Suppressor macrophage treated with lipopolysaccharide for 4 hours (primary cell): ENCODE data around the gene PPARG.

Source experiments
- DNase-seq: peaks from one replicate; pipeline ENCODE4 v3.0.0-alpha.2; 2020

Gene PPARG

DNA sequence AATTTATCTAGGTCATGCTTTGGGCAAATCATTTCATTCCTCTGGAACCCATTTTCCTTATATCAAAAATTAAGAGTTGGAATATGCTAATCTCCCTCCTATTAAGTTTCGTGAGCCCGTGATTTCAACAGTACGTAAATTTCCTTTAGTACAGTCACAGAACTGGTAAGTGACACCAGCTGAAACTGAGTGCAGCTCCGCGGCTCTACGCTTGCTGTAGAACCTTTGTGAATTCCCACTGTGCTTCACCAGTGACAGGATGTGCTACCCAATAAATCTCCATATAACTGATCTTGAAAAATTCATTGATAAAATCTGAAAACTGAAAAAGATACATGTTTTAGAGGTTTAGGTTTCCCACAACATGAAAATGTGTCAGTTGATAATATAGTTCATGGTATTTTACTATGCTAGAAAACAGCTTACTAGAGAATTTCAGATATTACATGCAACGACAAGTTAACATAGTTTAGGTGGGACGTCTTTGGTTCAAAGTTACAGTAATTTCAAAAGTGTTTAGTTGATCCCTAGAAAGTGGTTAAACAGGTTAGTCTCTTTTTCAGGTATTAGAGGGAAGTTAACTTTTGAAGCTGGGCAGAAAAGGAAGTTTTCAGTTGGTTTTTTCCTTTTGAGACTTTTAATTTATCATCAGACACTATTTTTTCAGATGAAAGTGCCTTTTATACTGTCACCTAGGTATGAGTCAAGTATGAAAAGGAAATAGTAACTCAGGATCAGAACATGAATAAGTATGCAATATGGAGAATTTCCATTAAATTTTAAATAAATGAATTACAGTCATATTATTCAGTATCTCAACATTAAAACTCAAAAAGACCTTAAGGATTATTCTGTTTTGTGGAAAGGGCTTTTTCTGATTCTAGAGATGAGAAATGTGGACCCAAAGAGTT is 57.0 kb downstream of the PPARG start:
- DNase-seq = no peak

DNA sequence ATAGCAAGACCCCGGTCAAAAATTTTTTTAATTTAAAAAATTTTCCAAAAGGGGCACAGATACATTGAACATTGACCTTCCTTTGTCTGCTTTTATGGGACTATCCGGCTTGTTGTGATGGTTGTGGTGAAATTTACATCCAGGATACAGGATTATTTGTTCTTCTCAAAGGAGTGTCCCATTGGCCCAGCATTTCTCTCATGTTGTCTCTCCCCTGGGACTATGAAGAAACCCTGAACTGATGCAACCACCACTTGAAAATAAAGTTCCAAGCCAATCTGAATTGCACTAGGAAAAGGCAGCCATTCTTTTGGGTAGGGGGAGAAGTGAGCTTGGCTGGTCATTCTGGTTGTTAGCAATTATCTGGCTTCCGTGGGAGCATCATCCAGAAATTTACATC is 58.4 kb downstream of the PPARG start:
- no peak for DNase-seq

DNA sequence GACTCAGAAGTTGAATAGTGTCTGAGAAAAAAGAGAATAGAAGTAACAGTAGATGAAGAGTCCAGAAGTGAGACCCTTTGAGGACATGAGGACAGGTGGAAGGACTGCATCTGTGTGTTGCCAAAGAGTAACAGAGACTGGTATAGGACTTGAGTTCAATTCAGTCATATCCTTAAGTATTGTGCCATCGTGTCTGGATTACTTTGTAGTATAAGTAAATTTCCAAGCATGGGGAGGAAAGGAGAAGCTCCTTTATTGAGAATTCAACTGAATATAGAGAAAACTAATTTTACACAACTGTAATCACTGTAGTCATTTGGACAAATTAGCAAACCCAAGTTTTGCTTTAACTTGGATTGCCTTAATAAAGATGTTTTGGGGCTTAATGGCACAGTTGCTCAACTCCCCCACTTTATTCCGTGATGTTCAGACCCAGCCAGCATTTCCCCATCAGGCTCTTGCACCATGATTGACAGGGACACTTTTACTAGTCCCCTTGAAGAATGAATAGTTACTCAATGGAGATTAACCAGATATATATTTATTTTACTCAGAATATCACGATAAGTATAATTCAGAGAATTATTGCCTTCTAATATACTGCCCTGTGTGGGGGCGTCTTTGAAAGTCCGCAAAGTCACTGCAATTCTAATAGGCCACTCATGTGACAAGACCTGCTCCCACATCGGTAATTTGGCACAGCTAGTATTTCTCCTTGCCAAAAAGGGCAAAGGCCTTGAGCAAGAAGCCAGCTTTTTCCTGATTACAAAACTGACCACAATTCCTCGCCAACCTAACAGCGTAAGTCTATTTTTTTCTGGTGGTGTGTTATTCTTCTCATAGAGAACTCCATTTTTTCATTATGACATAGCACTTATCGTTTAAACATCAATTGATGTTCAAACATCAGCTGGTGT is 61.3 kb downstream of the PPARG start:
- peak; percentile 82 for DNase-seq

DNA sequence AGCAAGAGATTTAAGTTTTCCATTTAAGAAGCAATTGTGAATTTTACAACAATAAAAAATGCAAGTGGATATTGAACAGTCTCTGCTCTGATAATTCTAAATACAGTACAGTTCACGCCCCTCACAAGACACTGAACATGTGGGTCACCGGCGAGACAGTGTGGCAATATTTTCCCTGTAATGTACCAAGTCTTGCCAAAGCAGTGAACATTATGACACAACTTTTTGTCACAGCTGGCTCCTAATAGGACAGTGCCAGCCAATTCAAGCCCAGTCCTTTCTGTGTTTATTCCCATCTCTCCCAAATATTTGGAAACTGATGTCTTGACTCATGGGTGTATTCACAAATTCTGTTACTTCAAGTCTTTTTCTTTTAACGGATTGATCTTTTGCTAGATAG is 62.3 kb downstream of the PPARG start:
- DNase-seq = peak; percentile 84

DNA sequence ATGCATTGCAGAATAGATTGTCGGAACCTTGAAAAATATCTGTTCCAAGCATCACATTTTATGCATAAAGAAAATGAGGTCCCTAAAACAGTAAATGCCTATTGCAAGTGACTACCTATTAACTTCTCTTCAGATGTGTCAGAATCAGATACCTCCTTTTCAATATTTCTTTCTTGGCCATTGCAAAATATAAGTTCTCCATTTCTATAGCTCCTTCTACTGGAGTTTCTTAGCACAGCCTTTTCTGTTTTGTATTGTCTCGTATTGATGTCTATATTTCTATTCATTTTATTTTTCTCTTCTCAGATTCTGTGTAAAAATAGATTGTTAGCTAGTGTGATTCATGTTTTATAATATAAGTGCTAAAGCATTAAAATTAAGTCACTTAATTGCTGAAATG is 63.4 kb downstream of the PPARG start:
- peak; percentile 27 for DNase-seq

DNA sequence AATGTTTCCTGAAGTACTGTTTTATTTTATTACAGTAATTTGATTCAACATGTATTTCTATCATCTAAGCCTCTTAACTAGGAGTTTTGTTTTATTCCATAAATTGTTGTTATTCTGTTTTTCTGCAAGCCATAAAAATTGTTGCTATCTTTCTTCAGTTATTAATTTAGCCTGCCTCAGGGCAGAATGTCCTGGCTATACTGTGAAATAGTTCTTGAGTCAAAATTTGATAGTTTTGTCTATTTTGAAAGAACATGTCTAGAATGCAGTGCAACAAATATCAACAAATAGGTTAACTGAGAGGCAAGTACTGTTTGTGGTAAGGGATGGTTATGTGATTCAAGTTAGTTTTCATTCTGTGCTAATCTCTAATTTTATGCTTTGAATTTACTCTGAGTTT is 63.9 kb downstream of the PPARG start:
- DNase-seq = no peak

DNA sequence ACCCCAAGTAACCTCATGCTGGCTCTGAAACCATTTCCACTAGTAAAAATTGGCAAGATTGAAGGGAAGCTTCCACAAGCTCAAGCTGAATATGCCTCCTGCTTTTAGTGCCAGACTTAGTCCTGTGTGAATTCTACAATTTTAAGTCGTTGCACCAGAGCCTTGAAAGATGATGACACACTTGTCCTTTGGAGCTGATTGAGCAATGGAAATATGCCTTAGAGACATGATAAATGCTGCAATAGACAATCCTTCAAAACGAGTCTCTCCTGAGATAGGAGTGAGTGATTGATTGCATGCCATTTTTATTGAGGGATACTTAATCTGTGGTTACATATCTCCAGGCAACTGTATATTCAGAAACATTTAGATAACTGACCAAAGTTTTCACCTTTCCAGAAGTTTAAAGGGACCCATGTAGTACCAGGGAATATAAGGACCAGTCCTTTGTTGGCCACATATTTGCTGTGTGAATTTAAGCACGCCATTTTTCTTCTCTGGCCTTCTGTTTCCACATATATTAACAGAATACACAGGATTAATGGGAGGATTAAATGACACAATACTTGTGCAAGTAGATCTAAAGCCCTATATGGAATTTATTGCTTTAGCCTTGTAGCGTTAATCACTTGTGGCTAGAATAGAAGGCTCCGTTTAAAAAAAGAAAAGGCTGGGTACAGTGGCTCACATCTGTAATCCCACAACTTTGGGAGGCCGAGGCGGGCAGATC is 65.1 kb downstream of the PPARG start:
- DNase-seq = peak; percentile 84

DNA sequence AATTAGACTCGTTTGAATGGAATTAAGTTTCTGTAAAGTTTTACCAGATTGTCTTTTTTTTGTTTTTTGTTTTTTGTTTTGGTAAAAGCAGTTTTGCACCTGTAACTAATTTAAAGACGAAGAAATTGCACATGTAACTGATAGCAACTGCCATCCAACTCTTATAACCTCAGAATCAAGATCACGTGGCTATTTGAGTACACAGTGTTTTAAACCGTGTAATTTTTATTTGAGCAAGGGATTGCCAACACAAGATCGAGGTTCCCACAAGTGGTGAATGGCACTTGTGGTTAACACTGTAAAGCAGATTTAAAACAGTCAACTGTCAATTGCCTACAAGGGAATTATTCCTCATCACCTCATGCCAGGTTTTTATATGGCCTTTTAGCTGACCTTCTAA is 67.3 kb downstream of the PPARG start:
- no peak for DNase-seq

DNA sequence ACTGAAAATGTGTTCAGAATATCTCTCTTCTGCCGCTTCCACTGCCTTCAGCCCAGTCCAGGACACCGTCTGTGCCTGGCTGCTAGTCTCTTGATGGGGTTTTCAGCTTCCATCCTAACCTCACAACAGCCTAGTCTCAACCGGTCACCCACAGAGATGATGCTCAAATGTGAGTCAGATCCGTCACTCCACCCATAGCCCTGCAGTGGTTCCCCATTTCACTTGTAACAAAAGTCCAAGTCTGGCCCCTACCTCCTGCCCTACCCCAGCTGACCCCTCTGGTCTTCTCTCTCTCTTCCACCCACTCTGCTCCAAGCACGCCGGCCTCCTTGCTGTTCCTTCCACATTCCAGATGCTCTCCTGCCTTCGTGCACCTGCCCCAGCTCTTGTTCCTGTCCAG is 68.1 kb downstream of the PPARG start:
- peak; percentile 85 for DNase-seq

DNA sequence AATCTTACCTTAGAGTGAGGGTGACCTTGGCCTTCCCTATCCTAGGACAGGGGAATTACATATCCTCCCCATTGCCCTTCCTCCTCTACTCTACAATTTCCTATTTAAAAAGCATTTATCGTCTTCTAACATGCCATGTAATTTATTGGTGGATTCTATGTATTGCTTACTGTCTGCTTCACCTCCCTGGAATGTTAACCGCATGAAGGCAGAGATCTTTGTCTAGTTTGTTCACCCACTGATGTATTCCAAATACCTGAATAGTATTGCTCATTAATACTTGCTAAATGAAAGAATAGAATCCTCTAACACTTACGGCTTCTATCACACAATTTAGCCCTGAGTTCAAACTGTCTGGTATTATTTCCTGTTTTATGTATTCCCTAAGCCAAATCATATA is 68.6 kb downstream of the PPARG start:
- no peak for DNase-seq

DNA sequence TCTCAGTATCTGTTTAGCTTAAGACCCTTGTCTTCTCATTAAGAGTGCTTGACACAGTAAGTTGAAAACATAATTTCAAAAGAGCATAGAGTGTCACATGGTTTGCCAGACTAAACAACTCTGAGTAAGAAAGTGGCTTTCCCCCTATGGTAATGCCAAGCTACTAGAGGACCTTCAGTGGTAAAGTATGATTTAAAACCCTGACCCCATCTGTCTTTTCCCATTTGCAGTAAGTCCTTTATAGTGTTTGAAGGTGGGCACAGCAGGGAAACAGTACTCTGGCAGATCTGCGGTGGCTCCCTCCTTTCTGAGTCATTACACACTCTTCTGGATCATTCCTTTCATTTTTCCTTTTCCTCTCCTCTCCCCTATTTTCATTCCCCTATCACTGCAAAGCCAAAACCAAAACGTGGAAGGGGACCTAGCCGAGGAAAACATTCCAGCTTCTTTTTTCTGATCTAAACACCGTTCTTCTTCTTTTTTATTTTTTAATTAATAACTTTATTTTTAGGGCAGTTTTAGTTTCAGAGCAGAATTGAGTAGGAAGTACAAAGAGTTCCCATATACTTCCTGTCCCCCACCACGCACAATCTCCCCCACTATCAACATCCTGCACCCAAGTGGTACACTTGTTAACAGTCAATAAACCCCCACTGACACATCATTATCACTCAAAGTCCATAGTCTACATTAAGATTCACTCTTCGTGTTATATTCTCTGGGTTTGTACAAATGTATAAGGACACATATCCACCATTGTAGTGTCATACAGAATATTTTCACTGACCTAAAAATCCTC is 74.7 kb downstream of the PPARG start:
- DNase-seq = peak; percentile 27

DNA sequence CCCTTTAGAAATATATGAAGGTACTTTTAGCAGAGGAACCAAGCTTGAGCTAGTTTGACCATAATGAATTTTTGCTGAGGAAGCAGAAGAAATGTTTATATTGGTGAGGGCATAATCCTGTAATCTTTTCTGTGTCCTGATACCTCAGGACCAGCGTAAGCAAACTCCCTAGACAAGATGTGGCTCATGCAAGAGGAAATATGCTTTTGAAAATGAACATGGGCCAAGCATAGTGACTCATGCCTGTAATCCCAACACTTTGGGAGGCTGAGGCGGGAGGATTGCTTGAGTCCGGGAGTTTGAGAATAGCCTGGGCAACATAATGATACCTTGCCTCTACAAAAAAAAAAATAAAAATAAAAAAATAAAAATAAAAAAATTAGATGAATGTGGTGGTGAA is 78.5 kb downstream of the PPARG start:
- no peak for DNase-seq

DNA sequence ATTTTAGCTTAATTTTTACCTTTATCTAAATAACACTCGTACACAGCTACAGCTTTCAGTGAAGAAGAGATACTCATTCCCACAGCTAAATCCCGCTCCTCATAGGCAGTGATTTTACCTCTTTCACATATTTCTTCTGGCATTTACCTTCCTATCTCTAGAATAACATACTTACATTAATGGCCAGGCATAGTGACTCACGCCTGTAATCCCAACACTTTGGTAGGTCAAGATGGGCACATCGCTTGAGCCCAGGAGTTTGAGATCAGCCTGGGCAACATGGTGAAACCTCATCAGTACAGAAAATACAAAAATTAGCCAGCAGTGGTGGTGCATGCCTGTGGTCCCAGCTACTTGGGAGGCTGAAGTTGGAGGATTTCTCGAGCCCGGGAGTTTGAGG is 80.2 kb downstream of the PPARG start:
- DNase-seq = no peak

DNA sequence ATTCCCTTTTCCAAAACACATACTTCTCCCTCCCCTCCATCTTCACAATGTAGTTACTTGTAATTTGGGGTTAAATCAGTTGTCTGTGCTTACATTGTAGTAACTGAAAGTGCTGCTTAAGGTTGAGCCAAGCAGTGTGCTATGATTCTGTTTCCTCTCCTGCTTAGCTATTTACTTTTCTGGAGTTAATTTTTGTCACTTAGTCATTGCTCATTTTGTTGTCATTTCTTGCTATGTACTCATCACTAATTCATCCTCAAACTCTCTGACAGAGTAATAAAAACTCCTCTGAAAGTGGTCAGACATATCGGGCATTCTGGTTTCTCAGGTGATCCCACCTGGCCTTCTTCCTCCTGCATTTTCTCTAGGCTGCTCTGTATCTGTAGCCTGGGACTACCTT is 80.7 kb downstream of the PPARG start:
- no peak for DNase-seq

DNA sequence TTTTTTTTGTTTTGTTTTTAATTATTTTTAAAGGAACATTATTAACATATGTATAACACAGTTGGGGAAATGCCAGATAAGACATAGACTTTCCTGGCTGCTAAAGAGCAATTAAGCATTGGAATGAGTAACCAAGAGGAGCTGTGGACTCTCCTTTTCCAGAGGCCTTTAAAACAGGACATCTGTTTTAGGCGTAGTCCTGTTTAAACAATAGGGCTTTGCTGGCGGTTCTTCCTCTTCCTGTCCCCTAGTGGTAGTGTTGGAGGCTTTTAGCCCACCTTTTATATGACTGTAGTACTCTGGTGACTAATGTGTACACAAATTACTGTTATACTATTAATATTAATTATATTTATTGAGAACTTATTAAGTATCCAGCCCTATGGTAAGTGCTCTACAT is 81.9 kb downstream of the PPARG start:
- no peak for DNase-seq

DNA sequence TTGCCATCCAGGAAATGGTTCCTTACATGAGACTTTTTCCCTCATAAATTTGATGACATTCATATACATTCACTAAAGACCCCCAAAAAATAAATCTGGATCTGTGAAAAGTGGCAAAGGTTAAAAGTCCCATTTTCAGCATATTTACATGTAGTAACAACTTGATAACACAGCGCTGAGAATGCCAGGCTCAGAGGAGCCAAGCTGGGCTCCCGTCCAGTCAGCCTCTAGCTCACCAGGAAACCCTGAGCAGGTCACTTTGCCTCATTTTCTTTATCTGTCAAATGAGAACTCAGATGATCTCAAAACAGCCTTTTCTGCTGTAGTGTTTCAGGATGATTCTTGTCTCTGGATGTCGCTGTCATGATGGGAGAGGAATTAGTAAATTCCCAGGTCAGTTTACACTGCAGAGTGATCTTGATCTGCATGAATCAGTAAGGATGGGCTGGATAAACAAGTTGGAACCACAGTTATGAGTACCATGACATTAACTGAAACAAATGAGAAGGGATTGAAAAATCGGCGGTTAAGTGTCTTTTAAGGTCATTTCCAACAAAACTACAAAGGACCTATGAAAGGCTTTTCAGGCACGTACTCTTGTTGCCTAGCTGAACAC is 82.8 kb downstream of the PPARG start:
- DNase-seq = no peak

DNA sequence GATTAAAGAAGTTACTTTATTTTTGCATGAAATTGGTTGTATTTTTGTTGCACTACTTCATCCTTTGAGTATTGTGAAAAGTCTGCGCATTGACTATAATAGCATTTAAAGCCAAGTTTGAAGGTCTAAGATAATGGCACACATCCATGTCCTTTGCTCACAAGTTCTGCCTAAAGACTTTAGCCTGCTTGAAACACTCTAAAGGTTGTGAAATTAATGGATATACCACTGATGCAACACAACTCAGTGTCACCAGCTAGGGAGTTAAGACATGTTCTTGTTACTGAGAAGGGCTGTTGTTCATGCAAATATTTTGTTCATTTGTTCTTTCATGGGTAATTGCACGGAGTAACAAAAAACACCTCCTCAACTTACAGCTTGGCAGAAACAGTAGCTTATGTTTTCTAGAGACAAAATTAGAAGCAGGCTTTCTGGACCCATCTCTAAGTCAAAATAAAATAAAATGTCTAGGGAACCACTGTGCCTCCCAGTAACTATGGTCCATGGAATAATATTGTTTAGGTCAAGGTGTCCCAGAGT is 83.9 kb downstream of the PPARG start:
- DNase-seq = no peak

DNA sequence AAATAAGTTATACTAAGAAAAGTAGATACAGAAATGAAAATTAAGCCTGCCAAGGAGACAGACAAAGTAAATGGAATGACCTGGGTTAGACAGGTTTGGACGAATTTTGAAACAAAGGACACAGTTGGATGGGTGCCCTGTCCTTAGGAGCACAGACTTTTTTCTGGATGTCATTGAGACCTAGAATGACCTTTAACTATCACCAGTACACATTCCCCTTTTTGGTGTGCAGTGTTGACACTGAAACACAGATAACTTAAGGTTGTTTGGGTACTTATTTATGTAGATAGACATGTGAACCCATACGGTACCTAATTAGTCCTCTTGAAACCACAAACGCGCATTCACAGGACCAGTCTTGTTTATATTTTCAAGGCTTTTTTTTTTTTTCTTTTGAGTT is 86.7 kb downstream of the PPARG start:
- no peak for DNase-seq

DNA sequence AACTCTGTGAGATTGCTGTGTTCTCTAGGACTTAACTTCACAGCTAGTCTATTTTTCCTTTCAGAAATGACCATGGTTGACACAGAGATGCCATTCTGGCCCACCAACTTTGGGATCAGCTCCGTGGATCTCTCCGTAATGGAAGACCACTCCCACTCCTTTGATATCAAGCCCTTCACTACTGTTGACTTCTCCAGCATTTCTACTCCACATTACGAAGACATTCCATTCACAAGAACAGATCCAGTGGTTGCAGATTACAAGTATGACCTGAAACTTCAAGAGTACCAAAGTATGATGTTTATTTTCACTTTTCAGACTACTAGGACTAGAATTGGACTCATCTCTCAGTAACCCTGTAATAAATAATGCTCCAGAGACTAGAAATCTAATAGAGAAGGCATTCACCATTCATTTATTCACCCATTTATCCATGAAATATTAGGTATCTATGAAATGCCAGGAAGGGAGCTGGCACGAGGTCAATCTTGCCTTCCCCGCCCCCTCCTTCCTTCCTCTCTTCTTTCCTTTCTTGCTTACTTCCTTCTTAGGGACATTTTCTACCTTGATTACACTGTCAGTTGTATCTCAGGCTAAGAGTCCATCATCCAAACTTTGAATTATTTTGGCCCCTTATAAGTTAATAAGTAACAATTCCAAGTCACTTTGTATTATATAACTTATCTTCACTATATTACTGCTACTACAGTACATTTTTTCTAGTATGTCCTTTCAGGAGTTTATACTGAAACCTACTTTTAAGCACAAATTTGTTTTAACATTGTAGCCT is 91.0 kb downstream of the PPARG start:
- no peak for DNase-seq

DNA sequence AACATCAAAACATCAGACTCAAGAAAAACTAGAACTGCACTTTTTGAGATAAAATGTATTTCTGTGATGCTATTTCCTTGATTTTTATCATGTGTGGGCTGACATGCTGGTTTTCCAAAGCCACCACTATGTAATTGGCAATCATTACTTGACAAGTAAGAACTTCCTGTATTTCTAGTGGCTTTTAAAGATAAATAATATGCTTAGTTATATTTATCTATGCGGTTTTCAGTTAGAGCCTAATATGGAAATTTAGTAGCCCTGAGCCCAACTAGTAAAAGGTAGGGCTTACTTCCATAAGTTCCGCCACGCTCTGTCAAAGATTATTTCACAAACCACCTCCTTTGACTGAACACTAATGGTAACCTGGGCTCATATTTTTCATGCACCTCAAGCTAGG is 91.6 kb downstream of the PPARG start:
- DNase-seq = no peak

DNA sequence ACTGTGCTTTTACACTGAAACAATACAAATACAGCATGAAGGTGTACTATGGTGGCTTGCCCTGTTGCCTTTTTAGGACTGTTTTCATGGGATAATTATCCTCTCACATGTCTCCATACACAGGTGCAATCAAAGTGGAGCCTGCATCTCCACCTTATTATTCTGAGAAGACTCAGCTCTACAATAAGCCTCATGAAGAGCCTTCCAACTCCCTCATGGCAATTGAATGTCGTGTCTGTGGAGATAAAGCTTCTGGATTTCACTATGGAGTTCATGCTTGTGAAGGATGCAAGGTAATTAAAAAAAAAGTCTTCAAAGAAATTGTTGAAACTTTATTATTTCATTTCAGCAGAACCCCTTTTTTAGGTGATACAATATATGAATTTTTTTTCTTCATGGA is 92.3 kb downstream of the PPARG start:
- no peak for DNase-seq
